ENCODE data around the gene SF1. TPM values are rescaled to one million over a fixed set of nuclear protein-coding genes. Genes with fewer than 3 reads are reported as not detected.
A peak's percentile ranks its signal among the peaks of the same experiment; 100 is the strongest.

The SF1 gene
- total RNA-seq, 1 donor from 2014 or later, result 269 TPM

GRCh38 chr11:64788321-64789215, 10.2 kb upstream of the SF1 start:
- Histone ChIP-seq H3K4me1 (peaks cover 5% of the 10 kb centered on the region), H3K4me3 (no peak overlapping the region), H3K27ac (no peak overlapping the region), H3K27me3 (ENCODE audit: low read depth) (no peaks in the 10 kb centered on the region), H3K9me3 (no peaks in the 10 kb centered on the region), H3K36me3 (peaks cover 31% of the 10 kb centered on the region)
- intact Hi-C loops (cut with DNase I), result no loop called here
- no peak for TF ChIP-seq CTCF (IDR thresholded peaks at IDR 0.05)
- peak; percentile 31 for DNase-seq
- ATAC-seq, result peak in 1 of 2 donors; percentile 22

- Histone ChIP-seq H3K4me1 (peaks cover 5% of the 10 kb centered on the region), H3K27ac (no peak overlapping the region), H3K27me3 (ENCODE audit: low read depth) (no peaks in the 10 kb centered on the region), H3K4me3 (no peak overlapping the region), H3K36me3 (peaks cover 31% of the 10 kb centered on the region), H3K9me3 (no peaks in the 10 kb centered on the region)
- ATAC-seq (peak; percentile 76 to 77), DNase-seq (peak; percentile 78)
- intact Hi-C loops (cut with DNase I), result no loop called here
- TF ChIP-seq CTCF (IDR thresholded peaks at IDR 0.05), result peak; percentile 73
These were observed 9.4 kb upstream of the SF1 start for GRCh38 chr11:64787526-64788320.

GRCh38 chr11:64786308-64786707, 8.0 kb upstream of the SF1 start:
- intact Hi-C loops (cut with DNase I), result no loop called here
- DNase-seq, result peak; percentile 30
- ATAC-seq, result no peak
- Histone ChIP-seq H3K27me3 (ENCODE audit: low read depth) (no peaks in the 10 kb centered on the region), H3K27ac (no peak overlapping the region), H3K4me1 (peaks cover 5% of the 10 kb centered on the region), H3K4me3 (no peak overlapping the region), H3K36me3 (peaks cover 27% of the 10 kb centered on the region), H3K9me3 (no peaks in the 10 kb centered on the region)
- no peak for TF ChIP-seq CTCF (IDR thresholded peaks at IDR 0.05)

- Histone ChIP-seq H3K27ac (no peak overlapping the region), H3K9me3 (no peaks in the 10 kb centered on the region), H3K36me3 (peaks cover 15% of the 10 kb centered on the region), H3K4me1 (peaks cover 9% of the 10 kb centered on the region), H3K4me3 (no peak overlapping the region), H3K27me3 (ENCODE audit: low read depth) (no peaks in the 10 kb centered on the region)
- ATAC-seq (no peak), DNase-seq (peak; percentile 1)
- intact Hi-C loops (cut with DNase I), result no loop called here
- TF ChIP-seq CTCF (IDR thresholded peaks at IDR 0.05), result no peak
These were observed 6.7 kb upstream of the SF1 start for GRCh38 chr11:64784813-64785581.

- DNase-seq (no peak), ATAC-seq (peak; percentile 1 to 7)
- H3K4me1 ChIP-seq, result peaks cover 51% of the 10 kb centered on the region
- peak overlapping the region; percentile 87 for H3K4me3 ChIP-seq
- H3K27me3 ChIP-seq (ENCODE audit: low read depth), result no peaks in the 10 kb centered on the region
- H3K36me3 ChIP-seq, result peaks cover 43% of the 10 kb centered on the region
- H3K9me3 ChIP-seq, result no peaks in the 10 kb centered on the region
- peak overlapping the region; percentile 100 for H3K27ac ChIP-seq
- no peak for TF ChIP-seq CTCF (IDR thresholded peaks at IDR 0.05)
- intact Hi-C loops (cut with DNase I), result no loop called here
These were observed 194 bp downstream of the SF1 start for GRCh38 chr11:64778223-64778472.
